Right ventricle myocardium inferior (tissue), 1 donor: ENCODE measurements around the gene PCYT1A. TPM values are rescaled to one million over a fixed set of nuclear protein-coding genes. Genes with fewer than 3 reads are reported as not detected.

Experiments
- ATAC-seq: fragments of 200-7000 bp; cut with Tn5 transposase; one replicate; pipeline ENCODE4 v1.9.1; 2020; ENCODE audit warnings: mild to moderate bottlenecking, moderate library complexity
- DNase-seq: peaks from one replicate; pipeline ENCODE4 v3.0.0; 2021; ENCODE audit errors: missing footprints
- intact Hi-C: fragments of 100-400 bp; cut with DNase I; formaldehyde crosslinking; loops from one replicate; pipeline ENCODE4 v1.11.0; 2022
- total RNA-seq: library from RNA; stranded (reverse); fragmentation: NEBNext Ultra II Directional; extraction: Animal tissue kit (Norgen Biotek cat#: 25700); gene quantifications from one replicate; pipeline ENCODE4 v1.2.1, GENCODE V29; 2021
- donor health status: DM: no; HTN: yes; CAD: no; lungs with severe emphysema.

Gene PCYT1A
- total RNA-seq, 1 donor from 2014 or later, result 103 TPM

DNA sequence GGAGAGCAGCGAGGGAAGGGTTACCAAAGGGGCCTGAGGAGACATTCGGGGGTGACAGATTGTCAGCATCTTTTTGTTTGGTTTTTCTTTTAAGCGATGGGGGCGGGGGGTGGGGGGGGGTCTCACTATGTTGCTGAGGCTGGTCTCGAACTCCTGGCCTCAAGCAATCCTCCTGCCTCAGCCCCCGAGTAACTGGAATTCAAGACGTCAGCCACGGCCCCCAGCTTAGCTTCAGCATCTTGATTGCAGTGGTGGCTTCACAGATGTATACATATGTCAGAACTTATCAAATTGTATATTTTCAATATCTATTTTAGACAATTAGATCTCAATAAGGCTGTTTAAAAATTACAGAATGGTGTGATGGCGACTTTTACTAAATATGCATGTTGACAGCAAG lies 107.2 kb downstream of the PCYT1A start:
- ATAC-seq (no peak), DNase-seq (no peak)
- intact Hi-C loops, result no loop called here

Other genes with a start within 250 kb of the PCYT1A start
- 91.8 TPM for gene TFRC, start 205.6 kb downstream of the PCYT1A start, total RNA-seq
- not detected for gene ZDHHC19, start 76.3 kb downstream of the PCYT1A start, total RNA-seq
- 0.60 TPM for gene SLC51A, start 71.2 kb downstream of the PCYT1A start, total RNA-seq
- gene DYNLT2B, start 30.5 kb upstream of the PCYT1A start, total RNA-seq, result 2.9 TPM
- not detected for gene TM4SF19, start 50.7 kb upstream of the PCYT1A start, total RNA-seq
- gene UBXN7, start 144.7 kb upstream of the PCYT1A start, total RNA-seq, result 31.1 TPM
- gene RNF168, start 216.0 kb upstream of the PCYT1A start, total RNA-seq, result 21.9 TPM
- 78.6 TPM for gene SMCO1, start 227.6 kb upstream of the PCYT1A start, total RNA-seq